GM19035 (cell line): ENCODE measurements around the gene TSEN34.

Experiments
- ATAC-seq: cut with Tn5 transposase; IDR thresholded peaks from one replicate; pipeline ENCODE4 v1.9.1; 2021; ENCODE audit not compliant: unreplicated experiment

The TSEN34 gene

GRCh38 chr19:54191011-54191810 lies at the start of gene TSEN34:
TSEN34 (plus strand) TSS chr19:54191308; CDS start chr19:54191365, 57 bp downstream.
- ATAC-seq = peak; percentile 31

- no peak for ATAC-seq
Observed at GRCh38 chr19:54141356-54141755, 49.8 kb upstream of the TSEN34 start.

GRCh38 chr19:54142166-54142780 lies 48.8 kb upstream of the TSEN34 start:
- ATAC-seq = no peak

- no peak for ATAC-seq
Observed at GRCh38 chr19:54145541-54146158, 45.5 kb upstream of the TSEN34 start.

GRCh38 chr19:54147676-54148075 lies 43.4 kb upstream of the TSEN34 start:
- ATAC-seq = no peak

GRCh38 chr19:54148158-54148557 lies 43.0 kb upstream of the TSEN34 start:
- no peak for ATAC-seq

- ATAC-seq = no peak
Observed at GRCh38 chr19:54149021-54149812, 41.9 kb upstream of the TSEN34 start.

GRCh38 chr19:54151362-54152035 lies 39.6 kb upstream of the TSEN34 start:
- ATAC-seq = no peak

GRCh38 chr19:54152267-54152666 lies 38.8 kb upstream of the TSEN34 start:
- ATAC-seq = no peak

- ATAC-seq = no peak
Observed at GRCh38 chr19:54152878-54153524, 38.1 kb upstream of the TSEN34 start.

- ATAC-seq = no peak
Observed at GRCh38 chr19:54153731-54154326, 37.3 kb upstream of the TSEN34 start.

GRCh38 chr19:54154603-54155345 lies 36.3 kb upstream of the TSEN34 start:
- ATAC-seq = no peak

GRCh38 chr19:54155694-54156093 lies 35.4 kb upstream of the TSEN34 start:
- no peak for ATAC-seq

- ATAC-seq = no peak
Observed at GRCh38 chr19:54156490-54156889, 34.6 kb upstream of the TSEN34 start.

GRCh38 chr19:54156953-54157352 lies 34.2 kb upstream of the TSEN34 start:
- no peak for ATAC-seq

- ATAC-seq = no peak
Observed at GRCh38 chr19:54158812-54159351, 32.2 kb upstream of the TSEN34 start.

GRCh38 chr19:54159352-54160181 lies 31.5 kb upstream of the TSEN34 start, which contains the start of gene LENG1:
LENG1 (minus strand) TSS chr19:54159721; CDS start chr19:54159695, 26 bp downstream.
- peak; percentile 87 for ATAC-seq
